HCT116 (cell line): ENCODE data around the gene SLIT1. TPM values are rescaled to one million over a fixed set of nuclear protein-coding genes. Genes with fewer than 3 reads are reported as not detected.

Experiments used
- ATAC-seq: fragments of 200-7000 bp; cut with Tn5 transposase; 2 replicates; pipeline ENCODE4 v1.9.1; 2020; ENCODE audit warnings: mild to moderate bottlenecking, moderate library complexity
- BruUV-seq: library from RNA; stranded (reverse); fragments of 400-500 nt; replicated peaks from 2 replicates; lab custom pipeline; 2021; lab: Mats Ljungman, UMichigan
- CTCF ChIA-PET: fragments of 300-600 bp; sonication (Branson Sonifier 250); formaldehyde crosslinking; loops from one replicate; lab custom pipeline; 2021; ENCODE audit warnings: antibody characterized with exemption; lab: Charles Lee
- POLR2A ChIA-PET: fragments of 300-600, 350-600 bp; sonication (Branson Sonifier 250); formaldehyde crosslinking; loops from one replicate; lab custom pipeline; 2021; ENCODE audit warnings: antibody characterized with exemption; lab: Charles Lee
- RAD21 ChIA-PET, 2 experiments: fragments of 300-600 bp; sonication (Branson Sonifier 250); formaldehyde crosslinking; loops; one replicate each; lab custom pipeline; 2023; ENCODE audit warnings: low total read pairs in 2 of 2; ENCODE audit not compliant: uncharacterized antibody in 2 of 2, unreplicated experiment in 2 of 2, low non-redundant PET in 1 of 2; lab: Charles Lee
- DNase-seq: peaks from one replicate; pipeline ENCODE4 v3.0.0-alpha.2; 2010; ENCODE audit warnings: low read depth, low spot score
- H2AFZ ChIP-seq: fragments of 200-600 bp; shearing (Covaris generic), sonication (generic); 2 replicates; pipeline ENCODE4 v1.6.1; 2017; ENCODE audit warnings: low read depth, mixed run types, mixed read lengths, antibody characterized with exemption, low read length; ENCODE audit not compliant: poor library complexity, severe bottlenecking
- H3K27ac ChIP-seq: 2 replicates; pipeline ENCODE4 v1.5.1; 2012; ENCODE audit warnings: low read depth, low read length
- H3K27me3 ChIP-seq: fragments of 200-600 bp; sonication (generic); 2 replicates; pipeline ENCODE4 v1.6.1; 2016; ENCODE audit warnings: mixed run types, low read length, mixed read lengths; ENCODE audit not compliant: insufficient read depth
- H3K36me3 ChIP-seq, 2 experiments: fragments of 200-500 bp in 1 of 2; fragments of 200-600 bp in 1 of 2; sonication (Bioruptor generic) in 1 of 2; sonication (generic) in 1 of 2; 2 replicates each; pipeline versions ENCODE4 v1.5.1 to v1.6.1; 2014 to 2016; ENCODE audit warnings: low read length in 2 of 2, inconsistent platforms in 1 of 2, mixed read lengths in 1 of 2, mixed run types in 1 of 2; ENCODE audit not compliant: insufficient read depth in 2 of 2, control insufficient read depth in 1 of 2
- H3K4me1 ChIP-seq, 2 experiments: fragments of 200-600 bp in 1 of 2; sonication (generic) in 1 of 2; 2 replicates each; pipeline versions ENCODE4 v1.5.1 to v1.6.1; 2012 to 2017; ENCODE audit warnings: low read length in 2 of 2, inconsistent platforms in 1 of 2, mild to moderate bottlenecking in 1 of 2, mixed read lengths in 1 of 2, mixed run types in 1 of 2, moderate library complexity in 1 of 2; ENCODE audit not compliant: insufficient read depth in 2 of 2, control insufficient read depth in 1 of 2
- H3K4me2 ChIP-seq: fragments of 200-600 bp; sonication (generic); 2 replicates; pipeline ENCODE4 v1.6.1; 2017; ENCODE audit warnings: mixed run types, low read length, mixed read lengths
- H3K4me3 ChIP-seq, 2 experiments: fragments of 200-600 bp in 1 of 2; sonication (generic) in 1 of 2; replicated peaks in 1 of 2; 2 replicates each; pipeline ENCODE4 v1.5.1; 2011 to 2016; ENCODE audit warnings: low read length in 2 of 2, control low read depth in 1 of 2, low read depth in 1 of 2, mild to moderate bottlenecking in 1 of 2, mixed read lengths in 1 of 2, mixed run types in 1 of 2
- H3K79me2 ChIP-seq: fragments of 200-600 bp; sonication (generic); 2 replicates; pipeline ENCODE4 v1.6.1; 2017; ENCODE audit warnings: mild to moderate bottlenecking, mixed run types, low read length, moderate library complexity, mixed read lengths; ENCODE audit not compliant: insufficient read depth
- H3K9ac ChIP-seq: fragments of 200-600 bp; sonication (generic); 2 replicates; pipeline ENCODE4 v1.6.1; 2016; ENCODE audit warnings: low read length, mixed read lengths
- H3K9me2 ChIP-seq: fragments of 200-600 bp; sonication (generic), shearing (Covaris generic); 2 replicates; pipeline ENCODE4 v1.6.1; 2017; ENCODE audit warnings: mixed run types, mild to moderate bottlenecking, moderate library complexity; ENCODE audit not compliant: insufficient read depth
- H3K9me3 ChIP-seq, 2 experiments: fragments of 200-500 bp in 1 of 2; fragments of 200-600 bp in 1 of 2; sonication (Bioruptor generic) in 1 of 2; sonication (generic) in 1 of 2; 2 replicates each; pipeline ENCODE4 v1.6.1; 2014 to 2017; ENCODE audit warnings: low read length in 2 of 2, mixed read lengths in 2 of 2, inconsistent platforms in 1 of 2, low read depth in 1 of 2, mild to moderate bottlenecking in 1 of 2, mixed run types in 1 of 2, moderate library complexity in 1 of 2; ENCODE audit not compliant: control insufficient read depth in 1 of 2, insufficient read depth in 1 of 2
- H4K20me1 ChIP-seq: fragments of 200-600 bp; sonication (generic), shearing (Covaris generic); 2 replicates; pipeline ENCODE4 v1.6.1; 2017; ENCODE audit warnings: mixed run types, mild to moderate bottlenecking, moderate library complexity; ENCODE audit not compliant: insufficient read depth
- CBX3 ChIP-seq: IDR thresholded peaks from 2 replicates; pipeline ENCODE4 v1.6.1; 2012; ENCODE audit warnings: low read depth
- CEBPB ChIP-seq: IDR thresholded peaks from 2 replicates; pipeline ENCODE4 v1.6.1; 2012; ENCODE audit warnings: low read depth
- EZH2 ChIP-seq: fragments of 200-600 bp; sonication (generic); IDR thresholded peaks from 2 replicates; pipeline ENCODE4 v1.6.1; 2017; ENCODE audit warnings: antibody characterized with exemption, mixed run types
- EZH2phosphoT487 ChIP-seq: fragments of 200-600 bp; IDR thresholded peaks from 2 replicates; pipeline ENCODE4 v1.6.1; 2018; ENCODE audit warnings: antibody characterized with exemption, borderline replicate concordance
- FOSL1 ChIP-seq: IDR thresholded peaks from 2 replicates; pipeline ENCODE4 v1.6.1; 2012; ENCODE audit warnings: low read depth
- JUND ChIP-seq: IDR thresholded peaks from 2 replicates; pipeline ENCODE4 v1.6.1; 2012
- POLR2A ChIP-seq: IDR thresholded peaks from 2 replicates; pipeline ENCODE4 v1.7.0; 2011; ENCODE audit warnings: borderline replicate concordance; ENCODE audit not compliant: insufficient read depth, insufficient read length; ENCODE audit errors: extremely low read depth
- SIN3A ChIP-seq: IDR thresholded peaks from 2 replicates; pipeline ENCODE4 v1.6.1; 2012; ENCODE audit warnings: low read depth
- YY1 ChIP-seq: IDR thresholded peaks from 2 replicates; pipeline ENCODE4 v1.6.1; 2011; ENCODE audit warnings: low read length, low read depth, moderate library complexity, mild to moderate bottlenecking; ENCODE audit not compliant: insufficient replicate concordance; ENCODE audit errors: extremely low read depth
- ZNF274 ChIP-seq: fragments of 200-500 bp; sonication (Bioruptor generic); IDR thresholded peaks from 2 replicates; pipeline ENCODE4 v1.6.1; 2014; ENCODE audit warnings: mild to moderate bottlenecking, low read depth, low read length, inconsistent platforms
- intact Hi-C: fragments of 100-400 bp; cut with micrococcal nuclease; formaldehyde crosslinking; loops from 2 replicates; pipeline ENCODE4 v1.10.0; 2022
- total RNA-seq: library from RNA; stranded (reverse); gene quantifications from one replicate; pipeline ENCODE4 v1.2.1, GENCODE V29; 2021; ENCODE audit not compliant: unreplicated experiment
- TF ChIP-seq, protein P1 (sequence below): IDR thresholded peaks from 2 replicates; pipeline ENCODE4 v1.6.1; 2011; ENCODE audit warnings: mild to moderate bottlenecking, low read length, moderate library complexity; ENCODE audit not compliant: insufficient replicate concordance; ENCODE audit errors: extremely low read depth
- TF ChIP-seq, protein P2 (sequence below): IDR thresholded peaks from 2 replicates; pipeline ENCODE4 v1.6.1; 2012
- TF ChIP-seq, protein P3 (sequence below), 3 experiments: fragments of 200-600 bp in 1 of 3; sonication (generic) in 1 of 3; IDR thresholded peaks in 2 of 3; conservative IDR thresholded peaks in 1 of 3; 2 replicates each; pipeline ENCODE4 v1.5.1; 2012 to 2017; ENCODE audit warnings: low read depth in 2 of 3, low read length in 2 of 3, antibody characterized with exemption in 1 of 3, borderline replicate concordance in 1 of 3, control low read depth in 1 of 3, mild to moderate bottlenecking in 1 of 3, mixed read lengths in 1 of 3, mixed run types in 1 of 3, moderate library complexity in 1 of 3; ENCODE audit not compliant: insufficient read depth in 1 of 3

The SLIT1 gene
- total RNA-seq, 1 experiment from 2014 or later: 0.42 TPM

DNA sequence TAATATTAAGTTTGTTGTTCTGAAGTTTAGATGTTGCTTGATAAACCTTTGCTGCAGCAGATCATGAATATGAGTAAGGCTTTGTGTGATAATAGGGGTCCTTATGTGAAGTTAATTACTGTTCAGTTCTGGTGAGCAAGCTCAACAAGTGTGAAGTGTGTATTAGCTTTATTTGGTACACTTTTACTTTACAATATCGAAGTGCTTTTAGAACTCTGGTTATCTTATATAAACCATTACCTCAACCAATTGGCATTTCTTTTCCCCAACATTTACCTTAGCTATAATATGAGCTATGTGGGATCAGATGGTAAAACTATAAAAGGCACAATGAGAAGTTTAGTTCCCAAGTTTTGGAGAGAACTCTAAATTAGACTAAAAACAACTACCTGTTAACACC lies 226.0 kb downstream of the SLIT1 start:
- ChIA-PET RAD21 (no interaction called here), CTCF (no interaction called here), POLR2A (no interaction called here)
- DNase-seq (no peak), ATAC-seq (no peak)
- Histone ChIP-seq H3K4me2 (no peak overlapping the region), H3K79me2 (0 out of 2 replicates have a peak, but pooled peaks cover 3% of the 10 kb centered on the region), H3K27ac (no peak overlapping the region), H3K9ac (no peak overlapping the region), H4K20me1 (no peaks in the 10 kb centered on the region), H3K9me2 (no peaks in the 10 kb centered on the region), H3K4me1 (no peaks in the 10 kb centered on the region), H3K4me3 (no peak overlapping the region), H2AFZ (no peak overlapping the region), H3K36me3 (peaks cover 0 to 10% of the 10 kb centered on the region in 2 experiments; a peak in 3 of 4 replicates), H3K9me3 (no peaks in the 10 kb centered on the region), H3K27me3 (no peaks in the 10 kb centered on the region)
- no TSS peak for BruUV-seq
- TF ChIP-seq CBX3 (no peak), POLR2A (no peak), SIN3A (no peak), ZNF274 (no peak), JUND (no peak), EZH2phosphoT487 (no peak), YY1 (no peak), FOSL1 (no peak), CEBPB (no peak), EZH2 (no peak)
- TF ChIP-seq, protein P1, sequence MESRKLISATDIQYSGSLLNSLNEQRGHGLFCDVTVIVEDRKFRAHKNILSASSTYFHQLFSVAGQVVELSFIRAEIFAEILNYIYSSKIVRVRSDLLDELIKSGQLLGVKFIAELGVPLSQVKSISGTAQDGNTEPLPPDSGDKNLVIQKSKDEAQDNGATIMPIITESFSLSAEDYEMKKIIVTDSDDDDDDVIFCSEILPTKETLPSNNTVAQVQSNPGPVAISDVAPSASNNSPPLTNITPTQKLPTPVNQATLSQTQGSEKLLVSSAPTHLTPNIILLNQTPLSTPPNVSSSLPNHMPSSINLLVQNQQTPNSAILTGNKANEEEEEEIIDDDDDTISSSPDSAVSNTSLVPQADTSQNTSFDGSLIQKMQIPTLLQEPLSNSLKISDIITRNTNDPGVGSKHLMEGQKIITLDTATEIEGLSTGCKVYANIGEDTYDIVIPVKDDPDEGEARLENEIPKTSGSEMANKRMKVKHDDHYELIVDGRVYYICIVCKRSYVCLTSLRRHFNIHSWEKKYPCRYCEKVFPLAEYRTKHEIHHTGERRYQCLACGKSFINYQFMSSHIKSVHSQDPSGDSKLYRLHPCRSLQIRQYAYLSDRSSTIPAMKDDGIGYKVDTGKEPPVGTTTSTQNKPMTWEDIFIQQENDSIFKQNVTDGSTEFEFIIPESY: no peak
- TF ChIP-seq, protein P2, sequence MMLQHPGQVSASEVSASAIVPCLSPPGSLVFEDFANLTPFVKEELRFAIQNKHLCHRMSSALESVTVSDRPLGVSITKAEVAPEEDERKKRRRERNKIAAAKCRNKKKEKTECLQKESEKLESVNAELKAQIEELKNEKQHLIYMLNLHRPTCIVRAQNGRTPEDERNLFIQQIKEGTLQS: no peak
- TF ChIP-seq, protein P3, sequence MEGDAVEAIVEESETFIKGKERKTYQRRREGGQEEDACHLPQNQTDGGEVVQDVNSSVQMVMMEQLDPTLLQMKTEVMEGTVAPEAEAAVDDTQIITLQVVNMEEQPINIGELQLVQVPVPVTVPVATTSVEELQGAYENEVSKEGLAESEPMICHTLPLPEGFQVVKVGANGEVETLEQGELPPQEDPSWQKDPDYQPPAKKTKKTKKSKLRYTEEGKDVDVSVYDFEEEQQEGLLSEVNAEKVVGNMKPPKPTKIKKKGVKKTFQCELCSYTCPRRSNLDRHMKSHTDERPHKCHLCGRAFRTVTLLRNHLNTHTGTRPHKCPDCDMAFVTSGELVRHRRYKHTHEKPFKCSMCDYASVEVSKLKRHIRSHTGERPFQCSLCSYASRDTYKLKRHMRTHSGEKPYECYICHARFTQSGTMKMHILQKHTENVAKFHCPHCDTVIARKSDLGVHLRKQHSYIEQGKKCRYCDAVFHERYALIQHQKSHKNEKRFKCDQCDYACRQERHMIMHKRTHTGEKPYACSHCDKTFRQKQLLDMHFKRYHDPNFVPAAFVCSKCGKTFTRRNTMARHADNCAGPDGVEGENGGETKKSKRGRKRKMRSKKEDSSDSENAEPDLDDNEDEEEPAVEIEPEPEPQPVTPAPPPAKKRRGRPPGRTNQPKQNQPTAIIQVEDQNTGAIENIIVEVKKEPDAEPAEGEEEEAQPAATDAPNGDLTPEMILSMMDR (IDR thresholded peaks at IDR 0.05 in 2 of 3, conservative IDR thresholded peaks at IDR 0.05 in 1 of 3; ENCODE audit: borderline replicate concordance in 1 of 3, insufficient read depth in 1 of 3, low read depth in 2 of 3, low read length in 2 of 3): no peak
- intact Hi-C loops: no loop called here
